H1 (cell line): ENCODE data around the gene BRD2. TPM values are rescaled to one million over a fixed set of nuclear protein-coding genes. Genes with fewer than 3 reads are reported as not detected.

Experiments used
- PHF8 ChIP-seq: fragments of 200-600 bp; sonication (generic); conservative IDR thresholded peaks from 2 replicates; pipeline ENCODE4 v1.7.1; 2012; ENCODE audit warnings: low read depth, mild to moderate bottlenecking, inconsistent platforms, low read length, moderate library complexity
- TAF7 ChIP-seq: optimal IDR thresholded peaks from 2 replicates; pipeline ENCODE3; 2011; ENCODE audit warnings: low read depth, mild to moderate bottlenecking, inconsistent platforms, low read length, moderate library complexity, borderline replicate concordance
- polyA plus RNA-seq, 7 experiments: library from polyadenylated mRNA; depleted of rRNA in 3 of 7; stranded (reverse) in 5 of 7; unstranded in 2 of 7; fragments of >200 nt in 5 of 7; fragments of 200-250 nt in 2 of 7; gene quantifications; 1 replicate in 5 of 7; 2 replicates in 1 of 7; 4 replicates in 1 of 7; pipeline versions ENCODE4 v1.2.1 to v1.2.3, GENCODE V29; 2011 to 2013; ENCODE audit warnings: missing spikeins in 2 of 7, mixed read lengths in 2 of 7
- total RNA-seq: library from RNA; stranded (reverse); fragmentation: NEBNext Ultra II Directional; extraction: Animal tissue kit (Norgen Biotek cat#: 25700); gene quantifications from 2 replicates; pipeline ENCODE4 v1.2.1, GENCODE V29; 2021

BRD2 gene
- total and polyA plus RNA-seq, 2 of the 8 experiments (the other 6 are each of a cell fraction or from before 2014, with no cell fraction given): 132 to 185 TPM

- TF ChIP-seq PHF8 (peak; percentile 60; the same call in 1 of the 2 replicates), TAF7 (peak; percentile 11)
Measured at GRCh38 chr6:32972353-32973143, 4.2 kb downstream of the BRD2 start (continued).
